Thyroid gland (tissue), 4 donors: ENCODE results near the gene GSTA5.

Experiments used
- POLR2A ChIP-seq, 2 donors: fragments of 450-650 bp; IDR thresholded peaks; one replicate each; pipeline ENCODE4 v1.6.1; 2017; ENCODE audit warnings: antibody characterized with exemption in 2 of 2, mild to moderate bottlenecking in 2 of 2, moderate library complexity in 1 of 2
- TF ChIP-seq, protein P1 (sequence below), 6 experiments: fragments of 200-600 bp in 3 of 6; fragments of 450-650 bp in 3 of 6; sonication (generic) in 3 of 6; IDR thresholded peaks; one replicate each; pipeline ENCODE4 v1.5.1; 2016 to 2019; ENCODE audit warnings: antibody characterized with exemption in 6 of 6, mild to moderate bottlenecking in 2 of 6, inconsistent platforms in 1 of 6, moderate library complexity in 1 of 6

DNA sequence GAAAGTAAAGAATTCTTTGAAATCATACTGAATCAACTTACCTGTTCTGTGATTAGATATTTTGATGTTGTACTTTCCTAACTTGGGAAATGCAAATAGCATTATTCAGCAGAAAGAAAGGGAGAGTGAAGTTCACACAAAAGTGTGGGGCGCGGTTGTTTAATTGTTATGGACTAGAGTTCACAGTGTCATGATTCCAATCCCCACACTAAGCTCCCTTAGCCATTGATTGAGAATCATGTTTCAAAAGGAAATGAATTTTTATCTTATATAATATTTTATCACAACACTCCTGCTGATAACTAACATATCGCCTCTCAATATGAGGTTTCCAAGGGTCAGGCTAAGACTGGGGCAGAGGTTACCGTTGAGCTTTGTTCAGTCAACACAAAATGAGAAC lies 3.0 kb upstream of the GSTA5 start:
- TF ChIP-seq, protein P1, sequence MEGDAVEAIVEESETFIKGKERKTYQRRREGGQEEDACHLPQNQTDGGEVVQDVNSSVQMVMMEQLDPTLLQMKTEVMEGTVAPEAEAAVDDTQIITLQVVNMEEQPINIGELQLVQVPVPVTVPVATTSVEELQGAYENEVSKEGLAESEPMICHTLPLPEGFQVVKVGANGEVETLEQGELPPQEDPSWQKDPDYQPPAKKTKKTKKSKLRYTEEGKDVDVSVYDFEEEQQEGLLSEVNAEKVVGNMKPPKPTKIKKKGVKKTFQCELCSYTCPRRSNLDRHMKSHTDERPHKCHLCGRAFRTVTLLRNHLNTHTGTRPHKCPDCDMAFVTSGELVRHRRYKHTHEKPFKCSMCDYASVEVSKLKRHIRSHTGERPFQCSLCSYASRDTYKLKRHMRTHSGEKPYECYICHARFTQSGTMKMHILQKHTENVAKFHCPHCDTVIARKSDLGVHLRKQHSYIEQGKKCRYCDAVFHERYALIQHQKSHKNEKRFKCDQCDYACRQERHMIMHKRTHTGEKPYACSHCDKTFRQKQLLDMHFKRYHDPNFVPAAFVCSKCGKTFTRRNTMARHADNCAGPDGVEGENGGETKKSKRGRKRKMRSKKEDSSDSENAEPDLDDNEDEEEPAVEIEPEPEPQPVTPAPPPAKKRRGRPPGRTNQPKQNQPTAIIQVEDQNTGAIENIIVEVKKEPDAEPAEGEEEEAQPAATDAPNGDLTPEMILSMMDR (IDR thresholded peaks at IDR 0.05), result no peak
- no peak for TF ChIP-seq POLR2A (IDR thresholded peaks at IDR 0.05)
